Peyer's patch (tissue), 4 donors: Measurements from ENCODE around the gene MACROD2.

Experiments
- CTCF ChIP-seq, 6 experiments: fragments of 450-650 bp in 4 of 6; fragments of 200-600 bp in 2 of 6; sonication (generic) in 1 of 6; IDR thresholded peaks; one replicate each; pipeline ENCODE4 v1.5.1; 2017 to 2019; ENCODE audit warnings: antibody characterized with exemption in 6 of 6, mild to moderate bottlenecking in 3 of 6, moderate library complexity in 1 of 6
- POLR2A ChIP-seq, 2 donors: fragments of 450-650 bp; IDR thresholded peaks; one replicate each; pipeline ENCODE4 v1.5.1; 2017; ENCODE audit warnings: antibody characterized with exemption in 2 of 2, mild to moderate bottlenecking in 2 of 2, moderate library complexity in 2 of 2

- TF ChIP-seq CTCF (IDR thresholded peaks at IDR 0.05) (no peak), POLR2A (IDR thresholded peaks at IDR 0.05) (no peak)
Observed at GRCh38 chr20:15603506-15603905, 1608.2 kb downstream of the MACROD2 start.
